ENCODE data around the gene SNUPN.

Gene SNUPN

DNA sequence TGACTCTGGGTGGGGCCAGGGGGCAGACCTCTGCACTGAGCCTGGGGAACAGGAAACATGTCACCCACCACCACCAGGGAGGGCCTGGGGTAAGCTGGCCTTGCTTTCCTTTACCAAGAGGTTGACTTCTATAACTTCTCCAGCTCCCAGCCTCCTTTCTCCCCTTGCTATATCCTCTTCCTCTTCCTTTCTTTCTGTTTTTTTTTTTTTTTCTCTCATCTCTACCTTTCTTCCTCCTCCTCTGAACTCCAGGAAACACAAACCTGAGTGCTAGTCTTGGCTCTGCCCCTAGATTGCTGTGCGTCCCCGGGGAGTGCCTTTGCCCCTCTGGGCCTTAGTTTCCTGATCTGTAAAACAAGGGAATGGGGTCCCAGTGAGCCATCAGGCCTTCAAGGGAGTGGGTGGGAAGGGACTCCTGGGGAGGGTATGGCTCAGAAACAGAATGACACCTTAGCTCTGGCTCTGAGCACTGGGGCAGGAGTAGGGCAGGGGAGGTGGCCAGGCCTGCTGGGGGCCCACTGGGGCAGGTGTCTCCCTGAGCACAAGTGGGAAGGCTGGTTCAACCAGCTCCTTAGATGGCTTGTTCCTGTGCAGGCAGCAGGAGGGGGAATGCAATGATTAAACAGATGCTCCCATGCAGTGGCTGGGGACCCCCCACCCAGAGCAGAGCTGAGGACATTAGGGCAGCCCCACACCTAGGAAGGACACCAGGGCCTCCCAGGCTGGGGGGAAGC lies 26.5 kb upstream of the SNUPN start:
- H3K9me3 ChIP-seq (ENCODE audit: low read length), result no peaks in the 10 kb centered on the region
- peak overlapping the region; percentile 40 for H3K9ac ChIP-seq (ENCODE audit: low read length)
- peaks cover 1% of the 10 kb centered on the region for H3K36me3 ChIP-seq (ENCODE audit: insufficient read depth, low read length)
- peak overlapping the region; percentile 47 for H3K27ac ChIP-seq (ENCODE audit: low read depth, low read length)
- H3K27me3 ChIP-seq (ENCODE audit: control insufficient read depth in 1 of 2, insufficient read depth in 2 of 2, low read length in 2 of 2), result no peaks in the 10 kb centered on the region
- H3K4me1 ChIP-seq (ENCODE audit: insufficient read depth, low read length), result peaks cover 68% of the 10 kb centered on the region
- H3K4me3 ChIP-seq (ENCODE audit: low read depth in 1 of 2, low read length in 2 of 2), result peak overlapping the region; percentile 10 to 93

- Histone ChIP-seq H3K36me3 (ENCODE audit: insufficient read depth, low read length) (no peaks in the 10 kb centered on the region), H3K4me1 (ENCODE audit: insufficient read depth, low read length) (peaks cover 73% of the 10 kb centered on the region), H3K27ac (ENCODE audit: low read depth, low read length) (peak overlapping the region; percentile 47), H3K9me3 (ENCODE audit: low read length) (no peaks in the 10 kb centered on the region), H3K27me3 (ENCODE audit: control insufficient read depth in 1 of 2, insufficient read depth in 2 of 2, low read length in 2 of 2) (no peaks in the 10 kb centered on the region), H3K4me3 (ENCODE audit: low read depth in 1 of 2, low read length in 2 of 2) (peak overlapping the region; percentile 21 to 93), H3K9ac (ENCODE audit: low read length) (peak overlapping the region; percentile 40)
Observed at GRCh38 chr15:75650908-75651809, 25.6 kb upstream of the SNUPN start.

DNA sequence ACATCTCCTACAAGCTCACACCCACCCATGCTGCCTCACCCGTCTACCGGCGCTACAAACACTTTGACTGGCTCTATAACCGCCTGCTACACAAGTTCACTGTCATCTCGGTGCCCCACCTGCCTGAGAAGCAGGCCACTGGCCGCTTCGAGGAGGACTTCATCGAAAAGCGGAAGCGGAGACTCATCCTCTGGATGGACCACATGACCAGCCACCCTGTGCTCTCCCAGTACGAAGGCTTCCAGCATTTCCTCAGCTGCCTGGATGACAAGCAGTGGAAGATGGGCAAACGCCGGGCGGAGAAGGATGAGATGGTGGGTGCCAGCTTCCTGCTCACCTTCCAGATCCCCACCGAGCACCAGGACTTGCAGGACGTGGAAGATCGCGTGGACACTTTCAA lies 24.3 kb upstream of the SNUPN start:
- no peaks in the 10 kb centered on the region for H3K9me3 ChIP-seq (ENCODE audit: low read length)
- no peak overlapping the region for H3K9ac ChIP-seq (ENCODE audit: low read length)
- peak overlapping the region; percentile 12 for H3K27ac ChIP-seq (ENCODE audit: low read depth, low read length)
- H3K27me3 ChIP-seq (ENCODE audit: control insufficient read depth in 1 of 2, insufficient read depth in 2 of 2, low read length in 2 of 2), result no peaks in the 10 kb centered on the region
- H3K4me3 ChIP-seq (ENCODE audit: low read depth in 1 of 2, low read length in 2 of 2), result peak overlapping the region in 1 of 2 donors; percentile 93
- no peaks in the 10 kb centered on the region for H3K36me3 ChIP-seq (ENCODE audit: insufficient read depth, low read length)
- peaks cover 69% of the 10 kb centered on the region for H3K4me1 ChIP-seq (ENCODE audit: insufficient read depth, low read length)

DNA sequence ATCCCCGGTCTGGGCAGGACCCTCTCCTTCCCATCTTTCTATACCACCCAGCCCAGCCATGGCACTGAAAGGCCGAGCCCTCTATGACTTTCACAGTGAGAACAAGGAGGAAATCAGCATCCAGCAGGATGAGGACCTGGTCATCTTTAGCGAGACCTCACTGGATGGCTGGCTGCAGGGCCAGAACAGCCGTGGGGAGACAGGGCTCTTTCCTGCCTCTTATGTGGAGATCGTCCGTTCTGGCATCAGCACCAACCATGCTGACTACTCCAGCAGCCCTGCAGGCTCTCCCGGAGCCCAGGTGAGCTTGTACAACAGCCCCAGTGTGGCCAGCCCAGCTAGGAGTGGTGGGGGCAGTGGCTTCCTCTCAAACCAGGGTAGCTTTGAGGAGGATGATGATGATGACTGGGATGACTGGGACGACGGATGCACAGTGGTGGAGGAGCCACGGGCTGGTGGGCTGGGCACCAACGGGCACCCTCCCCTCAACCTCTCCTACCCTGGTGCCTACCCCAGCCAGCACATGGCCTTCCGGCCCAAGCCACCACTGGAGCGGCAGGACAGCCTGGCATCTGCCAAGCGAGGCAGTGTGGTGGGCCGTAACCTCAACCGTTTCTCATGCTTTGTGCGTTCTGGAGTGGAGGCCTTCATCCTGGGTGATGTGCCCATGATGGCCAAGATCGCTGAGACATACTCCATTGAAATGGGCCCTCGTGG lies 23.7 kb upstream of the SNUPN start:
- Histone ChIP-seq H3K27me3 (ENCODE audit: control insufficient read depth in 1 of 2, insufficient read depth in 2 of 2, low read length in 2 of 2) (no peaks in the 10 kb centered on the region), H3K27ac (ENCODE audit: low read depth, low read length) (peak overlapping the region; percentile 98), H3K4me3 (ENCODE audit: low read depth in 1 of 2, low read length in 2 of 2) (peak overlapping the region; percentile 70 to 93), H3K36me3 (ENCODE audit: insufficient read depth, low read length) (no peaks in the 10 kb centered on the region), H3K9me3 (ENCODE audit: low read length) (no peaks in the 10 kb centered on the region), H3K4me1 (ENCODE audit: insufficient read depth, low read length) (peaks cover 62% of the 10 kb centered on the region), H3K9ac (ENCODE audit: low read length) (peak overlapping the region; percentile 84)

DNA sequence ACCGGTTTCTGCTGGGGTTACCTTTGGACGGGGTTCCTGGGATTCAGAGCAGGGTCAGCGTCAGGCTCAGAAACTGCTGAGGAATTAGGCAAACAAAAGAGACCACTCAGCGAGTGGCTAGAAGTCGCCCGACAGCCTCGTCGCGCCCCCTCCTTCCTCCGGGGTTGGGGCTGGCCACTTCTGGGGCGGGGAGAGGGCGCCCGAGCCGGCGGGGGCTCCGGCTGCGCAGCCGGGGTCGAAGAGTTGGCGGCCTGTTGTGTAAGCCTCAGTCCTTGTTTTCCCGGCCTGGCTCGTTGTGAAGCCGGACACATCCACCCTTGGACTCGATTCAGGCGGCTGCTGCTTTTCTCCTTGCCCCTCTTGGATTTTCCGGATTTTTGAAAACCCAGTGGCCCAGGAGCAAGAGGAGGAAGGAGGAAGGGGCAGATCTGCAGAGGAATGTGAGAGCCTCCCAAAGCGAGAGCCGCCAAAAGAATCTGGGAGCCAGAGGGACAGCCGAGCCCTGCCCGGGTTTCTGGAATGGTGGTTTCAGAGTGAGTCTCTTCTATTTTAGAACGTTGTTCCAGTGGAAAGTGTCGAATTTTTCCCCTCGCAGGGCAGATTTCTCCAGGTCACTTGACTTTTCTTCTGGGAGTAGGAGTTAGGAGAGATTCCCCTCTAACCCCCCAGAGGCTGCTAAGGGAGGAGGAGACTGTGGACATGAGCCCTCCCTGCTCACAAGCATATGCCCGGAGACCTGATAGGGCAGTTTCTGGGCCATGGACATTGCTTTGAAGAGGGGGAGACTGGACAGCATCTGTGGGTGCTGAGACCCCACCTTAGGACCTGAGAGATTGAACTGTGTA lies 22.9 kb upstream of the SNUPN start:
- Histone ChIP-seq H3K4me3 (ENCODE audit: low read depth in 1 of 2, low read length in 2 of 2) (peak overlapping the region; percentile 70 to 93), H3K4me1 (ENCODE audit: insufficient read depth, low read length) (peaks cover 55% of the 10 kb centered on the region), H3K36me3 (ENCODE audit: insufficient read depth, low read length) (no peaks in the 10 kb centered on the region), H3K27me3 (ENCODE audit: control insufficient read depth in 1 of 2, insufficient read depth in 2 of 2, low read length in 2 of 2) (no peaks in the 10 kb centered on the region), H3K9me3 (ENCODE audit: low read length) (no peaks in the 10 kb centered on the region), H3K27ac (ENCODE audit: low read depth, low read length) (peak overlapping the region; percentile 98), H3K9ac (ENCODE audit: low read length) (peak overlapping the region; percentile 84)

DNA sequence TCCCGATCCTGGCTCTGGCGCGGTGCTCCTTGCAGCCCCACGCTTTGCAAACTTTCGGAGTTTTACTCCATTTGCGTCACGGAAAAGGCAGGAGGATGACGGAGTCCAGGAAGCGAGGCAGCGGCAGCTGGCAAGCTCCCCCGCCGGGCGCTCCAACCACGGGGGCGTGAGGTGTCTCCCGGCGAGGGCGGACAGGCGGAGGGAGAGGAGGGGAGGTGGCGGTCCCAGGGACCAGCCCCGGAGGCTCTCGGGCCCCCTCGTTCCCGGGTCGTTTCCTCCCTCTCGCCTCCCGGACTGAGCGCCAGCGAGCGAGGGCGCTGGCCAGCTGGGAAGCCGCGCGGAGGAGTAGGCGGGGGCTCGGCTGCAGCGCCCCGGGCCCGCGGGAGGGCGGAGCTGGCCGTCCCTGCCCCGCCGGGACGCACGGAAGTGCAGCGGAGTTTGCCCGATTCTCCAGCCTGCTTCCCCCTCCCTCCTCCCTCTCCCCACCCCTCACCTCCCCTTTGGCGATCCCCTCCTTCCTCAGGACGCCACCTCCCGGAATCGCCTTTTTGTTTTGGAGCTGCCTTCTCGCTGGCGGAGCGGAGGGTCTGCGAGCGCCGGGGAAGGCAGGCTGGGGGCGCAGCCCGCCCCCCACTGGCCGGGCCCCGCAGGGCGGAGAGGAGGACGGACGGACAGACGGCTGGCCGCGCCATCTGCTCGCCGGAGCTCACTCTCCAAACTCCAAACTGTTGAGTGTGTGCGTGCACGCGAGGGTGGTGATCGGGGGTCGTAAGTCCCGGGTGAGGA lies 22.0 kb upstream of the SNUPN start, which contains the start of gene SNX33:
Gene SNX33, plus strand, starts transcription at position 543 of the 786 bp plus-strand sequence. CDS start 1,191 bp downstream, outside the sequence.
- no peaks in the 10 kb centered on the region for H3K36me3 ChIP-seq (ENCODE audit: insufficient read depth, low read length)
- H3K27me3 ChIP-seq (ENCODE audit: control insufficient read depth in 1 of 2, insufficient read depth in 2 of 2, low read length in 2 of 2), result no peaks in the 10 kb centered on the region
- H3K4me1 ChIP-seq (ENCODE audit: insufficient read depth, low read length), result peaks cover 48% of the 10 kb centered on the region
- H3K9ac ChIP-seq (ENCODE audit: low read length), result peak within 1 kb of the TSS; percentile 84
- peak within 1 kb of the TSS; percentile 70 to 93 for H3K4me3 ChIP-seq (ENCODE audit: low read depth in 1 of 2, low read length in 2 of 2)
- peak within 1 kb of the TSS; percentile 98 for H3K27ac ChIP-seq (ENCODE audit: low read depth, low read length)
- H3K9me3 ChIP-seq (ENCODE audit: low read length), result no peaks in the 10 kb centered on the region

DNA sequence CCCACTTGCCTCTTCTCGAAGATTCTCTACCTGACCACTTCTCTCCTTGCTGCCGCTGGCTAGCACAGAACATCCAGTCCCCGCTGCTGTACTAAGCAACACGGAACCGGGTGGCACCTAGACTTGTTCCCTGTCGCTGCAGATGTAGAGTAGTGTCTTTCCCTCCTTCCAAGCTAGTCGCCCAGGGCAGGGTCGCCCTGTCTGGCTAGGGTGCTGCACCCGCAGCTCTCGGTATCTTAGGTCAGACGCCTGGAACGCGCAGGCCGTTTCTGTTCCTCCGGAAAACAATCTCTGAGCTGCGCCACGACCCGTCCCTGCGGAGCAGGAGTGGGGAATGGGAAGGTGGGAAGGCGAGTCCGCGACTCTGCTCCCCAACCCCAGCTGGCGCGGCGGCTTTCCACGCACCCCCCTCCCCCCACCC lies 21.4 kb upstream of the SNUPN start:
- H3K4me3 ChIP-seq (ENCODE audit: low read depth in 1 of 2, low read length in 2 of 2), result peak overlapping the region; percentile 70 to 93
- H3K9ac ChIP-seq (ENCODE audit: low read length), result peak overlapping the region; percentile 21
- no peaks in the 10 kb centered on the region for H3K36me3 ChIP-seq (ENCODE audit: insufficient read depth, low read length)
- peak overlapping the region; percentile 98 for H3K27ac ChIP-seq (ENCODE audit: low read depth, low read length)
- H3K27me3 ChIP-seq (ENCODE audit: control insufficient read depth in 1 of 2, insufficient read depth in 2 of 2, low read length in 2 of 2), result no peaks in the 10 kb centered on the region
- H3K9me3 ChIP-seq (ENCODE audit: low read length), result no peaks in the 10 kb centered on the region
- H3K4me1 ChIP-seq (ENCODE audit: insufficient read depth, low read length), result peaks cover 42% of the 10 kb centered on the region

- peak overlapping the region; percentile 21 for H3K9ac ChIP-seq (ENCODE audit: low read length)
- H3K4me1 ChIP-seq (ENCODE audit: insufficient read depth, low read length), result peaks cover 35% of the 10 kb centered on the region
- H3K4me3 ChIP-seq (ENCODE audit: low read depth in 1 of 2, low read length in 2 of 2), result peak overlapping the region; percentile 70 to 93
- H3K27me3 ChIP-seq (ENCODE audit: control insufficient read depth in 1 of 2, insufficient read depth in 2 of 2, low read length in 2 of 2), result no peaks in the 10 kb centered on the region
- H3K9me3 ChIP-seq (ENCODE audit: low read length), result no peaks in the 10 kb centered on the region
- H3K36me3 ChIP-seq (ENCODE audit: insufficient read depth, low read length), result no peaks in the 10 kb centered on the region
- H3K27ac ChIP-seq (ENCODE audit: low read depth, low read length), result peak overlapping the region; percentile 98
Observed at GRCh38 chr15:75646112-75646943, 20.8 kb upstream of the SNUPN start.

GRCh38 chr15:75644376-75644775 lies 18.9 kb upstream of the SNUPN start:
- peaks cover 23% of the 10 kb centered on the region for H3K4me1 ChIP-seq (ENCODE audit: insufficient read depth, low read length)
- H3K9me3 ChIP-seq (ENCODE audit: low read length), result no peaks in the 10 kb centered on the region

More at GRCh38 chr15:75644376-75644775, 18.9 kb upstream of the SNUPN start:
- H3K9ac ChIP-seq (ENCODE audit: low read length), result no peak overlapping the region
- no peak overlapping the region for H3K4me3 ChIP-seq (ENCODE audit: low read depth in 1 of 2, low read length in 2 of 2)
- no peaks in the 10 kb centered on the region for H3K27me3 ChIP-seq (ENCODE audit: control insufficient read depth in 1 of 2, insufficient read depth in 2 of 2, low read length in 2 of 2)
- no peaks in the 10 kb centered on the region for H3K36me3 ChIP-seq (ENCODE audit: insufficient read depth, low read length)
- H3K27ac ChIP-seq (ENCODE audit: low read depth, low read length), result no peak overlapping the region
